ENCODE results near the gene AK3. TPM values are rescaled to one million over a fixed set of nuclear protein-coding genes. Genes with fewer than 3 reads are reported as not detected.

Gene AK3
- total and polyA plus RNA-seq, 2 of the 8 experiments (the other 6 are each of a cell fraction or from before 2014, with no cell fraction given), result 8.9 to 30.0 TPM

DNA sequence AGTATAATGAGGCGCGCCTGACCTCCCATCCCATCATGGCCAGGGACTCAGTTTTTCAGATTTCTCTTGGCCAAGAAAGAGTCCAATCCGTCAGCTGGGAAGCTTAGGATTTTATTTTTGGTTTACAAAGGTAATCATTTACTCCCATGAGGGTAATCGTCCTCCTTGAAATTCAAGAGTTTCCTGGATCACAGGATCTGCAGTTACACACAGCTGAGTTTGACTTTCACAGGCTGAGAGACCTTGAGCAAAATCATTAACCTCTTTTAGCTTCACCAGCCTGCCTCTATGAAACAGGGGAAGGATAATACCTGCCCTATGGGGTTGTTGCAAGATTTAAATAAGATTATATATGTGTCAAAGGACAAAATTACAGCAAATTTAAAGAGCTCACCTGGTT is 15.4 kb upstream of the AK3 start:
- no peak overlapping the region for H3K18ac ChIP-seq (ENCODE audit: extremely low read depth, low read length)
- no peak overlapping the region for H4K91ac ChIP-seq (replicated peaks; ENCODE audit: insufficient read length, low read length)
- ChIA-PET POLR2A (ENCODE audit: partially characterized antibody) (interaction anchor here (1.4 kb wide), 1 partner anchor 16 kb away, joined by 3 read pairs; no protein-coding TSS in a partner anchor), CTCF (ENCODE audit: partially characterized antibody) (interaction anchor here (0.6 to 1.8 kb wide), 8 partner anchors 9 to 684 kb away, joined by 3 to 8 read pairs (median 3); no protein-coding TSS in a partner anchor)
- no peak overlapping the region for H3K4me3 ChIP-seq (ENCODE audit: extremely low read depth in 1 of 4, insufficient read depth in 2 of 4, low read depth in 3 of 4, low read length in 4 of 4)
- no peak overlapping the region for H2BK120ac ChIP-seq (replicated peaks; ENCODE audit: low read depth, low read length)
- no peak overlapping the region for H2AK5ac ChIP-seq (ENCODE audit: low read depth, low read length)
- H4K5ac ChIP-seq (ENCODE audit: insufficient read length, low read depth, low read length), result no peak overlapping the region
- H3K27me3 ChIP-seq (replicated peaks in 1 of 4; ENCODE audit: control insufficient read depth in 3 of 4, extremely low read depth in 1 of 4, insufficient read depth in 3 of 4, low read length in 3 of 4), result no peaks in the 10 kb centered on the region
- no peaks in the 10 kb centered on the region for H3K4me1 ChIP-seq (replicated peaks in 1 of 4; ENCODE audit: control insufficient read depth in 3 of 4, insufficient read depth in 4 of 4, low read length in 3 of 4)
- no peak overlapping the region for H2BK15ac ChIP-seq (ENCODE audit: low read length)
- H3K79me1 ChIP-seq (ENCODE audit: low read depth, low read length), result no peaks in the 10 kb centered on the region
- no peak overlapping the region for H4K8ac ChIP-seq (ENCODE audit: extremely low read depth, insufficient read depth, low read length)
- no peak overlapping the region for H3K56ac ChIP-seq (replicated peaks; ENCODE audit: insufficient read length, low read depth, low read length)
- H3K9ac ChIP-seq (replicated peaks in 1 of 4; ENCODE audit: extremely low read depth in 1 of 4, low read depth in 3 of 4, low read length in 3 of 4), result no peak overlapping the region
- WGBS, 2 experiments (ENCODE audit: extremely low coverage in 1 of 2, insufficient coverage in 1 of 2, insufficient read length in 1 of 2, insufficient replicate concordance in 2 of 2, low coverage in 1 of 2, low lambda C conversion rate in 2 of 2, missing lambda C conversion rate in 1 of 2), result 79% methylated on average over 4 of the region's 4 CpGs; no CpG with 5 or more reads in 1 of the 2 experiments
- no peaks in the 10 kb centered on the region for H3K9me3 ChIP-seq (ENCODE audit: insufficient read depth in 2 of 2, low read depth in 1 of 2, low read length in 1 of 2)
- TF ChIP-seq PHF8 (conservative IDR thresholded peaks at IDR 0.05; ENCODE audit: low read depth, low read length) (no peak), JUND (IDR thresholded peaks at IDR 0.05; ENCODE audit: low read length) (no peak), SRF (IDR thresholded peaks at IDR 0.05; ENCODE audit: low read depth, low read length) (no peak), KDM4A (IDR thresholded peaks at IDR 0.05; ENCODE audit: low read depth, low read length, severe bottlenecking) (no peak), BCL11A (IDR thresholded peaks at IDR 0.05; ENCODE audit: low read depth in 2 of 2, low read length in 2 of 2) (no peak), SP1 (IDR thresholded peaks at IDR 0.05; ENCODE audit: low read depth, low read length) (no peak), CREB1 (IDR thresholded peaks at IDR 0.05) (no peak), TBP (IDR thresholded peaks at IDR 0.05; ENCODE audit: low read depth, low read length) (no peak)
- FAIRE-seq, result no peak
- no peak overlapping the region for H3K27ac ChIP-seq (ENCODE audit: low read depth, low read length)
- H2BK5ac ChIP-seq (ENCODE audit: low read depth, low read length), result no peak overlapping the region
- no peak overlapping the region for H3K23ac ChIP-seq (ENCODE audit: insufficient read length)
- H3K23me2 ChIP-seq (ENCODE audit: low read depth, low read length), result no peaks in the 10 kb centered on the region
- H3K79me2 ChIP-seq (ENCODE audit: control insufficient read depth in 1 of 2, insufficient read depth in 2 of 2, low read length in 2 of 2), result no peaks in the 10 kb centered on the region
- no peaks in the 10 kb centered on the region for H4K20me1 ChIP-seq (replicated peaks in 1 of 2; ENCODE audit: control insufficient read depth in 1 of 2, insufficient read depth in 2 of 2, low read length in 2 of 2)
- H2BK12ac ChIP-seq (ENCODE audit: low read depth, low read length), result no peak overlapping the region
- no peak overlapping the region for H2BK20ac ChIP-seq (ENCODE audit: low read length)
- H3K14ac ChIP-seq (ENCODE audit: insufficient read length), result no peak overlapping the region
- H3K4ac ChIP-seq (replicated peaks; ENCODE audit: insufficient read length, low read depth, low read length), result no peak overlapping the region
- no peak for DNase-seq (ENCODE audit: low read depth in 1 of 2, low spot score in 2 of 2)
- no peak overlapping the region for H3K4me2 ChIP-seq (ENCODE audit: insufficient read depth in 1 of 2, low read depth in 2 of 2, low read length in 2 of 2)
- H3K36me3 ChIP-seq (ENCODE audit: control insufficient read depth in 2 of 4, insufficient read depth in 4 of 4, low read length in 3 of 4), result no peaks in the 10 kb centered on the region
- no peak overlapping the region for H2AFZ ChIP-seq (ENCODE audit: low read length)

Data from H1 (cell line).